ENCODE results near the gene KIF25.

Gene KIF25

GRCh38 chr6:168031411-168031971, 34.0 kb downstream of the KIF25 start:
- Histone ChIP-seq H3K4me1 (ENCODE audit: insufficient read depth, low read length, poor library complexity, severe bottlenecking) (no peaks in the 10 kb centered on the region), H3K9ac (ENCODE audit: low read depth, low read length, poor library complexity, severe bottlenecking) (no peak overlapping the region), H3K36me3 (ENCODE audit: insufficient read depth, low read length) (no peaks in the 10 kb centered on the region), H3K4me3 (ENCODE audit: low read length, poor library complexity, severe bottlenecking) (no peak overlapping the region), H3K4me2 (ENCODE audit: low read depth, low read length, poor library complexity, severe bottlenecking) (no peak overlapping the region), H3F3A (ENCODE audit: low read depth) (no peaks in the 10 kb centered on the region), H4K20me1 (ENCODE audit: insufficient read depth, low read length, poor library complexity, severe bottlenecking) (no peaks in the 10 kb centered on the region), H2AFZ (ENCODE audit: low read length) (no peak overlapping the region), H3K27me3 (ENCODE audit: insufficient read depth, low read length, poor library complexity, severe bottlenecking) (no peaks in the 10 kb centered on the region), H3K9me2 (replicated peaks; ENCODE audit: low read depth, low read length) (no peaks in the 10 kb centered on the region), H3K9me3 (ENCODE audit: insufficient read depth, low read depth, low read length) (peaks cover 4% of the 10 kb centered on the region; the same call in 1 of the 2 replicates), H3K79me2 (ENCODE audit: insufficient read depth, low read length) (no peaks in the 10 kb centered on the region)
- TF ChIP-seq CTCF (conservative IDR thresholded peaks at IDR 0.05; ENCODE audit: low read length) = no peak
- TF ChIP-seq EZH2phosphoT487 (IDR thresholded peaks at IDR 0.05; ENCODE audit: borderline replicate concordance) = no peak

- Histone ChIP-seq H3K4me2 (ENCODE audit: low read depth, low read length, poor library complexity, severe bottlenecking) (no peak overlapping the region), H3K36me3 (ENCODE audit: insufficient read depth, low read length) (no peaks in the 10 kb centered on the region), H3K4me3 (ENCODE audit: low read length, poor library complexity, severe bottlenecking) (no peak overlapping the region), H3K9me3 (ENCODE audit: insufficient read depth, low read depth, low read length) (peaks cover 4% of the 10 kb centered on the region; the same call in 1 of the 2 replicates), H3K9ac (ENCODE audit: low read depth, low read length, poor library complexity, severe bottlenecking) (no peak overlapping the region), H2AFZ (ENCODE audit: low read length) (no peak overlapping the region), H3K27me3 (ENCODE audit: insufficient read depth, low read length, poor library complexity, severe bottlenecking) (no peaks in the 10 kb centered on the region), H3K79me2 (ENCODE audit: insufficient read depth, low read length) (no peaks in the 10 kb centered on the region), H3F3A (ENCODE audit: low read depth) (no peaks in the 10 kb centered on the region), H3K4me1 (ENCODE audit: insufficient read depth, low read length, poor library complexity, severe bottlenecking) (no peaks in the 10 kb centered on the region), H4K20me1 (ENCODE audit: insufficient read depth, low read length, poor library complexity, severe bottlenecking) (no peaks in the 10 kb centered on the region), H3K9me2 (replicated peaks; ENCODE audit: low read depth, low read length) (no peaks in the 10 kb centered on the region)
- TF ChIP-seq EZH2phosphoT487 (IDR thresholded peaks at IDR 0.05; ENCODE audit: borderline replicate concordance) (no peak), CTCF (conservative IDR thresholded peaks at IDR 0.05; ENCODE audit: low read length) (no peak)
These were observed 34.7 kb downstream of the KIF25 start for GRCh38 chr6:168032005-168032760.

- TF ChIP-seq CTCF (conservative IDR thresholded peaks at IDR 0.05; ENCODE audit: low read length) (no peak), EZH2phosphoT487 (IDR thresholded peaks at IDR 0.05; ENCODE audit: borderline replicate concordance) (no peak)
- H4K20me1 ChIP-seq (ENCODE audit: insufficient read depth, low read length, poor library complexity, severe bottlenecking) = no peaks in the 10 kb centered on the region
- H3K27me3 ChIP-seq (ENCODE audit: insufficient read depth, low read length, poor library complexity, severe bottlenecking) = no peaks in the 10 kb centered on the region
These were observed 36.3 kb downstream of the KIF25 start for GRCh38 chr6:168033791-168034190.

More at GRCh38 chr6:168033791-168034190, 36.3 kb downstream of the KIF25 start:
- no peak overlapping the region for H3K4me3 ChIP-seq (ENCODE audit: low read length, poor library complexity, severe bottlenecking)
- H3K79me2 ChIP-seq (ENCODE audit: insufficient read depth, low read length) = no peaks in the 10 kb centered on the region
- no peaks in the 10 kb centered on the region for H3F3A ChIP-seq (ENCODE audit: low read depth)
- H2AFZ ChIP-seq (ENCODE audit: low read length) = no peak overlapping the region
- no peaks in the 10 kb centered on the region for H3K4me1 ChIP-seq (ENCODE audit: insufficient read depth, low read length, poor library complexity, severe bottlenecking)
- H3K9ac ChIP-seq (ENCODE audit: low read depth, low read length, poor library complexity, severe bottlenecking) = no peak overlapping the region
- peaks cover 4% of the 10 kb centered on the region; the same call in 1 of the 2 replicates for H3K9me3 ChIP-seq (ENCODE audit: insufficient read depth, low read depth, low read length)
- no peaks in the 10 kb centered on the region for H3K36me3 ChIP-seq (ENCODE audit: insufficient read depth, low read length)
- H3K9me2 ChIP-seq (replicated peaks; ENCODE audit: low read depth, low read length) = no peaks in the 10 kb centered on the region
- H3K4me2 ChIP-seq (ENCODE audit: low read depth, low read length, poor library complexity, severe bottlenecking) = no peak overlapping the region

All from Loucy (cell line).